Uterus (tissue), 2 donors: ENCODE data around the gene SDK2.

Experiments
- CTCF ChIP-seq, 4 experiments: fragments of 200-600 bp in 2 of 4; fragments of 450-650 bp in 2 of 4; sonication (generic) in 2 of 4; IDR thresholded peaks; one replicate each; pipeline ENCODE4 v1.5.1; 2016 to 2019; ENCODE audit warnings: antibody characterized with exemption in 4 of 4, mild to moderate bottlenecking in 2 of 4, moderate library complexity in 1 of 4
- POLR2A ChIP-seq, 2 donors: fragments of 450-650 bp; IDR thresholded peaks; one replicate each; pipeline ENCODE4 v1.6.1; 2016; ENCODE audit warnings: antibody characterized with exemption in 2 of 2, mild to moderate bottlenecking in 1 of 2, moderate library complexity in 1 of 2

GRCh38 chr17:73285916-73286862 is 358.1 kb downstream of the SDK2 start:
- no peak for TF ChIP-seq POLR2A (IDR thresholded peaks at IDR 0.05)
- TF ChIP-seq CTCF (IDR thresholded peaks at IDR 0.05): no peak
